Cortex of kidney (tissue), 1 donor: ENCODE results near the gene HPSE.

ENCODE experiments used
- DNase-seq: peaks from one replicate; lab custom pipeline; 2025; lab: John Stamatoyannopoulos, UW

Gene HPSE

GRCh38 chr4:83334425-83335241 lies at the start of gene HPSE:
TSS of gene HPSE (minus strand) at chr4:83334848. CDS start at chr4:83334782, 66 bp downstream.
- DNase-seq: no peak

- no peak for DNase-seq
These were observed 48.2 kb upstream of the HPSE start for GRCh38 chr4:83382850-83383249.

GRCh38 chr4:83381173-83381572 lies 46.5 kb upstream of the HPSE start:
- DNase-seq: no peak

GRCh38 chr4:83378419-83378818 lies 43.8 kb upstream of the HPSE start:
- no peak for DNase-seq

- DNase-seq: no peak
These were observed 38.3 kb upstream of the HPSE start for GRCh38 chr4:83372931-83373330.

GRCh38 chr4:83371936-83372335 lies 37.3 kb upstream of the HPSE start:
- DNase-seq: no peak

GRCh38 chr4:83371235-83371634 lies 36.6 kb upstream of the HPSE start:
- no peak for DNase-seq

- DNase-seq: no peak
These were observed 35.9 kb upstream of the HPSE start for GRCh38 chr4:83370640-83370906.

- no peak for DNase-seq
These were observed 35.4 kb upstream of the HPSE start for GRCh38 chr4:83369831-83370639.

GRCh38 chr4:83364312-83364711 lies 29.7 kb upstream of the HPSE start:
- no peak for DNase-seq

GRCh38 chr4:83362492-83363329 lies 28.1 kb upstream of the HPSE start:
- DNase-seq: no peak

GRCh38 chr4:83361416-83362103 lies 26.9 kb upstream of the HPSE start:
- DNase-seq: no peak

GRCh38 chr4:83360018-83360417 lies 25.4 kb upstream of the HPSE start:
- DNase-seq: no peak

- no peak for DNase-seq
These were observed 23.8 kb upstream of the HPSE start for GRCh38 chr4:83358410-83358809.

GRCh38 chr4:83356899-83357661 lies 22.4 kb upstream of the HPSE start:
- DNase-seq: no peak

GRCh38 chr4:83353516-83353915 lies 18.9 kb upstream of the HPSE start:
- DNase-seq: no peak

- no peak for DNase-seq
These were observed 13.4 kb upstream of the HPSE start for GRCh38 chr4:83348074-83348473.

GRCh38 chr4:83342476-83342875 lies 7.8 kb upstream of the HPSE start:
- no peak for DNase-seq

GRCh38 chr4:83340692-83341343 lies 6.2 kb upstream of the HPSE start:
- no peak for DNase-seq

GRCh38 chr4:83339573-83339972 lies 4.9 kb upstream of the HPSE start:
- DNase-seq: no peak

- DNase-seq: no peak
These were observed 1.1 kb upstream of the HPSE start for GRCh38 chr4:83335701-83336100.
